NCI-H82 (cell line): ENCODE data around the gene DTX1.
"Not testable (repeated sequence)": the region's sequence is repeated elsewhere in the genome, so short reads cannot be mapped to it uniquely, and the experiment has no call there.

Experiments used
- DNase-seq: peaks from one replicate; lab custom pipeline; 2025; lab: John Stamatoyannopoulos, UW

The DTX1 gene

DNA sequence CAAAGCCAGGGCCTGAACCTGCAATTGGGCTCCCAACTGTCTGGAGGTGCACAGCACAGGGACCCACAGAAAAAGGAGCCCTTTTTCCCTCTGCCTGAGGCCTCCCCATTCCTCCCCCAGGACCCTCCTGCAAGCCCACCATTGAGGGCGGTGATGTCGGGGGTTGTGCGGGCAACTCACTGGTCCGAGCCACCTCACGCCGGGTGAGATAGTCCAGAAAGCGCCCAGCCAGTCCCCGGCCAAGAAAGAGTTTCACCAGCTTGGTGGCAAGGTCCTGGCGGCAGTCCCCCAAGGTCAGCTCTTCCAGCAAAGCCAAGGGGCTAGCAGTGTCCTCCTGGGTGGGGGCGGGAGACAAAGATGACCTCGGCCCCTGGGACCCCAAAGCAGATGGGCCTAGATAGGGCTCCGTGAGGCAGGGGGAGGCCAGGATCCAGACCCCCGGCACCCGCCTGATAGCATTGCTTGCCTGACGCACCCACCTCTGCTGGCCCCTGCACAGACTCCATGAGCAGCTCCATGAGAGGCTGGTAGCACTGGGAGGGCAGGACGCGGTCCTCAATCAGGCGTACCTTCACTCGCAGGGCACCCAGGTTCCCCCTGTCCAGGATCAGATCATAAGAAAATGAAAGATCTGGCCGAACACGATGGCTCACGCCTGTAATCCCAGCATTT is 59.1 kb downstream of the DTX1 start:
- DNase-seq = no peak

DNA sequence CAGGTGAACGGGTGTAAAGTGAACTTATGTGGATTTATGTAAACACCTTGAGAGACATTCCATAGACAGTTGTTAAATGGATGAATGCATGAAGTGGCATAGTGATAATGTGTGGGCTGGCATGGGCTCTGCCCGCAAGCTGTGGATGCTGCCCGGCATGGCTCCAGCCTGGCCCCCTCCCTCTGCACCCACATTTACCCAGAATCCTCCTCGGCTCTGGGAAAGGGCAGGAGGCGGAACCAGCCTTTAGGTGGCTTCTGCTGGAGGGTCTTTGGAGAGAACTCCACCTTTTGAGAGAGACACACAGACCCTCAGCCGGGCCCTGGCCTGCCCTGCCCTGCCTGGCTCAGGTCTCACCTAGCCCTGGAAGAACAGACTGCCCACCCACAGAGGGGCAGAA is 60.3 kb downstream of the DTX1 start:
- peak; percentile 28 for DNase-seq

DNA sequence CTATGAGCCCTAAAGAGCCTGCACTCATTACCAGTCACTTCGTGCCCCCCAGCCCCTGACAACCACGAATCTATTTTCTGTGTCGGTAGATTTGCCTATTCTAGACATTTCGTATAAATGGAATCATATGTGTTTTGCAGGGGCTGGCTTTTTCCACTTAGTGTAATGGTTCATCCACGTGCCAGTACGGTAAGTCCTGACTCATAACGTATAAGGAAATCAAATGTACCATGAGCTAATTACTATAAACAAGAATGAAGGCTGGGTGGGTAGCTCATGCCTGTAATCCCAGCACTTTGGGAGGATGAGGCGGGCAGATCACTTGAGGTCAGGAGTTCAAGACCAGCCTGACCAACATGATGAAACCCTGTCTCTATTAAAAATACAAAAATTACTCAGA is 61.2 kb downstream of the DTX1 start:
- not testable (repeated sequence) for DNase-seq

DNA sequence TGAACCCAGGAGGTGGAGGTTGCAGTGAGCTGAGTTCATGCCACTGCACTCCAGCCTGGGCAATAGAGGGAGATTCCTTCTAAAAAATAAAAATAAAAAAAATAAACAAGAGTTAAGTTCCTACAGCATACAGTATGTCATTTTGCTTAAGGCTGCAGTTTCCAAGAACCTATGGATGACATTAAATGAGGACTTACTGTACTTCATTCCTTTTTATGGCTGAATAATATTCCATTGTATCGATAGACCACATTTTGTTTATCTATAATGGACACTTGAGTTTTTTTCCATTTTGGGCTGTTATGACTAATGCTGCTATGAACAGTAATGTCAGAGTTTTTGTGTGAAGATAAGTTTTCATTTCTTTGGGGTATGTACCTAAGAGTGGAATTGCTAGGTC is 61.6 kb downstream of the DTX1 start:
- DNase-seq = no peak

DNA sequence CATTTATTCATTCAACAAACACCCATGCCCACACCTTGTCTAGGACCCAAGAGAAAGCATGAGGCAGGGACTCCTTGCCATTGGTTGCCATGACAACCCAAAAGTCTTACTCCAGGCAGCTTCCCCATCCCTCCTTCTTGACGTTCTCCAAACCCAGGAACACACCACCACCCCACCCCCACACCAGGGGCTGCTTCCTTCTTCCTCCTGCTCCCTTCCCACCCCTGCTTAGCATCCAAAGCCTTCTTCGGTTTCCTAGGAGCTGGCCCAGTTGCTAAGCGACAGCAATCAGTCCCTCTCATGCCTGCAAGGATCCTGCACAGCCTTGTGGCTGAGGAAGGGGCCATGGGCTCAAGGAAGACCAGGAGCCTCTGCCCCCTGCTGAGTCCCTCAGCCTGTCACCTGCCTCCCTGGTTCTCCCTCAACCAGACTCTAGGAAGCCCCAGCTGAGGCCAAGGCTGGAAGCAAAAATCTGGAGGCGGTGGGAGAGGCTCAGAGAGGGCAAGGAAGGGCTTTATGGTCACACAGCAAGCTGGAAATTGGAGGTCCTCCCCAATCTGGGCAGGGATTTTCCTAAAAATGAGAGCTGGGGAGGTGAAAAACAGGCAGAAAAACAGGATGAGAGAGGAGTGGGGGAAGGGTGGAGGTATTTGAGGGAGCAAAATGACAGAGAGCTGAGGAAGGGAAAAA is 63.6 kb downstream of the DTX1 start:
- peak; percentile 32 for DNase-seq

DNA sequence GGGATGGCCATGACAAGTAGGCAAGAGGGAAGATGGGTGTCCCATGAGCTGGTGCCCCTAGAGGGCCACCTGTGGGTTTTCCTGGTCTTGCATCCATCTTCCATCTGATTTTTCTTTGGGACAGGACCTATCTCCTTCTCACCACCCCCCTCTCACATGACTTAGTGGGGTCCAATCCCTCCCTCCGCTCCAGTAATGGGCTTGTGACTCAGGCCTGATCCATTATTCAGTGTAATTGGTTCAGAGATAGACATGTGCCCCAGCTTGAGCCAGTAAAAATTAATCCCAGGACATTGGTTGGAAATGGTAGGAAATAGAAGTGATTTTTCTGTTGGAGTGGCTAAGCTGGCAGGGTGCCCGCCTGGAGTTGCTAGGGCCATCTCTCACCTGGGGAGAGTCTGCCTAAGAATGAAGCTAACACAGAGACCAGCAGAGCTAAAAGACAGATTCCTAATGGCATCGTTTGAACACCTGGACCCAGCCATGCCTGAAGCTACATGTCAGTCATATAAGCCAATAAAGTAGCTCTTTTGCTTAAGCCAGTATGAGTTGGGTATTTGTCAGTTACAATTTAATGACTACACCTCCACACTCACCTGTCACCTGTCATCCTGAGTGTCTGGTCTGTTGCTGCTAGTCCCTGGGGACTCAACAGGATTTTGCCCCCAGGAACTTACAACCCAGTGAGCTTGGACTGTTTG is 64.3 kb downstream of the DTX1 start:
- peak; percentile 73 for DNase-seq

DNA sequence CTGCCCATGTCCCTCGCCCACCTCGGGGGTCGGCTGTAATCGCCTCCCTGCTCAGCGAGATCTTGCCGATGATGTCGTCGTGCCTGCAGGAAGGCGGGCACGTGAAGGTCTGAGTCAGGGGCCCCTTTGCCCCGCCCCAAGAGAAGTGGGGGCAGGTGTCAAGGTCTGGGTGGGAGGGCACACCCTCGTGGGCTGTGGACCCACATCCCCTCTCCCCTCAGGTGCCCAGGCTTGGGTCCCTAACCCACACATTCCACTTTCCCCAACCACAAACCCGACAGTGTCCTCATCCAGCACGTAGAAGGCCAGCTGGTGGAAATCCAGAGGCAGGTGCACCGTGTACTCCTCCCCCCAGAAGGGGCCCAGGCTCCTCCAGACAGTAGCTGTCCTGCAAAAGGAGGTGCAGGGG is 71.3 kb downstream of the DTX1 start:
- DNase-seq = no peak

DNA sequence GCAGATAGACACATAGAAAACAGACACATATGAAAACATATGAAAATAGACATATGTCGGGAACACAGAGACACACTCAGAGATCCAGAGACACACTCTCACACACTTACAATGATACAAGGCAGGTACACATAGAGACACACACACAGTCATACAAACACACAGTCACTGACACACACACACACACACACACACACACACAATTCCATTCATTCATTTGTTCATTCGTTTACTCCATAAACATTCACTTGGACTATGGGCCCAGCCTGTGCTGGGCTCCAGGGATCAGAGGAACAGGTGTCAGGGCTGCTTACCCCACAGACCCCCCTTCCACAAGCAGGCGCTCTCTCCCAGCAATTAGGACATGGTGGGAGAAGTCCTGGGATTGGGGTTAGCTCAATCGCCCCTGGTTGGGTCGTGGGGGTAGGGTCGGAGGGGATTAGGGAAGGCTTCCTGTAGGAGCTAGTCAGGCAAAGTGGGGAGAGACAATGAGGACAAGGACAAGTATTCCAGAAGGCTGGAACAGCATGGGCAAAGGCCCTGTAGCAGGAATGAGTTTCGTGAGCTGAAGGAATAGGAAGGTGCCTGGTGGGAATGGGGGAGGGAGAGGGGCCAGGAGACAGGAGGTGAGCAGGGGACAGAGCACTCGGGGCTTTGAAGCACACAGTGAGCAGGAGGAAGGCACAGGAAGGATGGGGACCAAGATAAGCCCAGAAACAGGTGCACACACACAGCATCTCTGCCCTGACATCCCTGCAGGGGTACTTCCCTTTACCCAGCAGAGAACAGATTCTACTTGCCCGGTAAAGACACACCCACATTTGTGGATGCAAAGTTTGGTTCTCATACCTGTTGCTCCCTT is 72.5 kb downstream of the DTX1 start:
- DNase-seq = peak; percentile 35

DNA sequence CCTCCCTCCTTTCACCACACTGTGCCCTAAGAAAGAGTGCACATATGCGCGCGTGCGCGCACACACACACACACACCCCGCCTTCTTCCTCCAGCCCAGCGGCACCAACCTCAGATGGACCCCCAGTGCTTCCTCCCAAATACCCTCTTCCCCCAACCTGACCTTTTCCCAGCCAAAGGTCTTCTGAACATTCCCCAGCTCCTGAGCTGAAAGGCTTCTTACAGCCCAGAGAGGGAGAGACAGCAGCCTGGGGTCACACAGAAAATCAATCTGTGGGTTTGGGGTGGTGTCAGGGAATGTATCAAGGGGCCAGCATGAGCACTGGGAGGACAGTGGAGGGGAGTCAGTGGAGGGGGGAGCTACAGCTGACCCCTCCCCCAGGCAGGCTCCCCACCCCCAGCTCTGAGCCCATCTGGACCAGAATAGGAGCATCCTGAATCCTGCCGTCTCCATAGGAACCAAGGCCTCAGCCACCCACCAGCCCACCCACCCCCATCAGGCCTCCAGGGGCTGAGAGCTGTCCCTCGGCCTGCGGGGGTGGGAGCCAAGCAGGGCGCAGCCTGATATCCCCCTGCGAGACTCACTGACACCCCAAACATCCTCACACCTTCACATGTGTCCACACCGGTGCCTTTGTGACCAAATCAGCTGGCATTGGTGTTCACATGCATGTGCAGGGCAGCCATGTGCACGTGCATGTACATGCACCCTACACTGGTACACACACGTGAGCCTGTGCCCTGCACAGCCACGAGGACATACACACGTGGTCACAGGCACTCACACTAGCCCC is 73.3 kb downstream of the DTX1 start:
- DNase-seq = no peak

DNA sequence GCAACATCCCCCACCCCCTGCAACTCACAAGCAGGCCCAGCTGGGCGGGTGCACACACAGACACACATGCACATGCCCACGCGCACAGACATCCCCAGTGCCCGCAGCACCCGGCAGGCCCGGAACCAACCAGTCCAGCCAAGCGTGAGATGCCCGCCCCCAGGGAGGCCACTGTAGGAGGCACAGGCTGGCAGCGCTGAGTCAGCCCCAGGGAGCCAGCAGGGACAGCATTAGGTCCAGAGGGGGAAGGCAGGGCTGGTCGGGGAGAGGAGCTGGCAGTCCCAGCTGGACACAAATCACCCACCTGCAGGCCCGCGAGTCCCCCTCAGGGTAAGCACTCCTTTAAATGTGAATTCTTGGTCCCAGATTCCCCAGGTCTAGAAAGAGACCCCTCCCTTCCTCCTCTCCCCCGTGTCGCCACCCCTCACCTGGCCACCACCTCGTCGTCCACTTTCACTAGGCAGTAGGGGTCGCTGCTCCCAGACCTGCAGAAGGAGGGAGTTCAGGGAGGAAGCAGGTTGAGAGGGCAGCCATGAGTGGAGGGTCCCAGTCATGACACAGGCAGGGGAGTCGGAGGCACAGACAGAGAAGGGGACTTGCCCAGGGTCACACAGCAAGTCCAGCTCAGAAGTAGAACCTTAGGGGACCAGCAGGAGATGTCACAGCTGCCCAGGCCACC is 74.1 kb downstream of the DTX1 start:
- peak; percentile 33 for DNase-seq

DNA sequence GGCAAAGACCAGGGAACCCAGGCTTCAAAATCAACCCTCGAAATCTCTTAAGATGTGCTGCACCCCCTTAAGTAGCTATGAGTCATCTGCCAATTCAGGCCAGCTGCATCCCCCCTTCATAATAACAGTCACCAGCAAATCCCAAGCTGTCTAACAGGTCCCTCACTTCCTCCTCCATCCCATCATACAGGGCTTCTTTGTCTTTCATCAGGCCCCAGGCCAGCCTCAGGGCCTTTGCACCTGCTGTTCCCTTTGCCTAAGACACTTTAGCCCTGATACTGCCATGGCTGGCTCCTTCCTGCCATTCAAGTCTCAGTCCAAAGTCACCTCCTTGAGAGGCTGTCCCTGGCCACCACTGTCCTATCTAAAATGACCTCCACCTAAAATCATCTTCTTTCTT is 75.0 kb downstream of the DTX1 start:
- no peak for DNase-seq

DNA sequence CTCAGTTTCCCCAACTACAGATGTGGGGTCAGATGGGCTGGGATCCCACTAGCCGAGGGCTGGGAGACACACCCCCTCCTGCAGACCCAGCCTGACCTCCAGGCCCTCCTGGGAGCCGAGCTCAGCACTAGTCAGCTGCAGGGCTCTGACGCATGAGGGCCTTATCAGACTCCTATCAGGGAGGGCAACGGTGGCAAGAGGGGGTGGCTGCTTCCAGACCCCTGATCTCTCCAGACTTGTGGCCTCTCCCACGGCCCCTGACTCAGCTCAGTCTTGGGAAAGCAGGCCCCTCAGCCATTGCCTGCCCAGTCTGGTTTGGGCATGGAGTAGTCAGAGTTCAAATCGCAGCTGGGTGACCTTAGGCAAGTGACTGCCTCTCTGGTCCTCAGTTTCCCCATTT is 76.5 kb downstream of the DTX1 start:
- DNase-seq = no peak

DNA sequence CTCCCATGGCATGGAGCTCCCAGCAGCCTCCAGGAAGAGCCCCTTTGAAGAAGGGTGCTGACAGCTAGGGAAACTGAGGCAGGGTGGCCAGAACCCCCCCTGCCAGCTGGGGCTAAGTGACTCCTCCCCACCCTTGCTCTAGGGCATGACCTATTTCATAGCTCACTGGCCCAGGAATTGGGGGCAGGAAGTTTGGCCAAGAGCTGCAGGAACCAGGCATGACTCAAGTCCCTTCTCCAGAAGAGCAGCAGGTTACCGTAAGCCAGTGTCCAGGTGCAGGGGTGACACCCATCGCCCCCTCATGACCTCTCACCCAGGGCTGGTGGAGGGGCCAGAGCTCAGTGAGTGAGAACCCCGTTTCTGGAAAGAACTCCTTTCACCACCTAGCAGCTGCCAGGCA is 77.1 kb downstream of the DTX1 start:
- no peak for DNase-seq

DNA sequence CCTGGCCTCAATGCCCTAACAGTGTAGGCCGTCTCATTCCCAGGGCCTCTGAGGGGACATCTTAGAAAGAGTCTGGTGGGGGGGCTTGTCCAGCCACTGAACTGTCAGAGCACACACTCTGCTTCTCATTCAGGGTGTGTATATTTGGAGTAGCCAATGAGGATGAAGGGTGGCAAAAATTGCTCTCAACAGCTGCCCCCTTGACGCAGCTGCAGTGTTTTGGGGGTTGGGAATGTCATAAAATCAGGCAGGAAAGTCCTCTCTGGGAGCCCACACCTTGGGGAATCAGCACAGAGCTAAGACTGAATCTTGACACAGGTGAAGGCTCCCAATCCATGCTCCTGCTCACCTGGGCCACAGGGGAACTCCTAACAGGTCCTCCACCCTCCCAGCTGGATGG is 77.5 kb downstream of the DTX1 start:
- no peak for DNase-seq

DNA sequence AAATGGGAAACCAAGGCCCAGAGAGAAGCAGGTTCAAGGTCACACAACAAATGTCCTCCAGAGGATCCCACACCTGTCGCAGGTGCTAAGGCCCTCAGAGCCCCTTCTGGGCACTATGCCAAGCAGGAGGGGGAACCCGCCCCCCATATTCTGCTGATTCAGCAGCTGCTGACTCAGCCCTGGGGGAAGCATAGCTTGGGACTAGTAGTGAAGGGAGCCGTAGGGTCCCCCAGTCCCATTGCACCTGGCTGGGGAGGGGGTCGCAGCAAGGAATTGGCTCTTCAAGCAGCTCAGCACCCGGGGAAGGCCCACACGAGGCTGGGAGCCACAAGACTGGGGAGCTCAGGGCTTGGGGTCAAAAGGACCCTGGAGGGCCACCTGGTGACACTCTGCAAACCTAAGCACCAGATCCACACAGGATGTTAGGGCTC is 78.0 kb downstream of the DTX1 start:
- DNase-seq = no peak

DNA sequence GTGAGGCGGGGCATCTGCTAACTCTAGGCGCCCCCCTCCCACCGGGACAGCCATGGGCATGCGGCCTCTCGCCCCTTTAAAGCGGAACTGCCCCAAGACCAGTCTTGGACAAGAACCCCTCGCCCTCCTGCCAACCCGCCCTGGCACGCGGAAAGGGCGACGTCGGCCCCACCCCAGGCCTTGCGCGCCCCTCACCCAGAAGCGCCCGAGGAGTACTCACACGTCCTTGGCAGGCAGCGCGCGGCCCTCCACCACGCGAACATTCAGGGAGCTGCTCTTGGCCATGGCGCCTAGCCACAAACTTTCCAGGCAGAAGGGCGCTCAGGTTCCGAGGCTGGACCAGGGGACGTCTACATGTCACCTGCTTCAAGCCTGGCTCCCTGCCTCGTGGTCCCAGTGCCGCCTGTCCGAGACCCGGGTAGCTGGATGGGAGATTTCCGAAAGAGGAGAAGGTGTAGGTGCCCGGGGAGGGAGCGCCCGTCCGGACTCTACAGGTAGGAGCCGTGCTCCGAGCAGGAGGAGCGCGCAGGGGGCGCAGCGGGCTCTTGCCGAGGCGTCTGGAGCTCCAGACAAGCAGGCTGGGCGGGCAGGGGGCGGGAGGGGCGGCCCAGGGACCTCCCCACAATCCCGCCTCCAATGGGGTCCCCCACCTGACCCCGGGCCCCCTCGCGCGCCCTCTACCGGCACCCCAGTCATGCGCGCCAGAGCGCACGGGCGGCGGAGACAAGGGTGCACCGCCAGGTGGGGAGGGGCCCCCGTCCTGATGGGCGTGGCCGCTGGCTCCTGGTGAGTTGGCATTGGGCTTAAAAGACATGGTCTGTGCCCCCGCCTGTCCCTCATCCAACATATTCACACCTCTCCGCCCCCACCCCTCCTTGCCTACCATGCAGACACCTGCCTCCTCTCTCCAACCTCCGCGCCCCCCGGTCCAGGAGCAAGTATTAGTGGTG is 78.9 kb downstream of the DTX1 start, which contains the start of gene RASAL1:
RASAL1 (minus strand) TSS at position 584 of the 950 bp plus-strand sequence; CDS start at position 285, 299 bp downstream.
- peak; percentile 81 for DNase-seq

DNA sequence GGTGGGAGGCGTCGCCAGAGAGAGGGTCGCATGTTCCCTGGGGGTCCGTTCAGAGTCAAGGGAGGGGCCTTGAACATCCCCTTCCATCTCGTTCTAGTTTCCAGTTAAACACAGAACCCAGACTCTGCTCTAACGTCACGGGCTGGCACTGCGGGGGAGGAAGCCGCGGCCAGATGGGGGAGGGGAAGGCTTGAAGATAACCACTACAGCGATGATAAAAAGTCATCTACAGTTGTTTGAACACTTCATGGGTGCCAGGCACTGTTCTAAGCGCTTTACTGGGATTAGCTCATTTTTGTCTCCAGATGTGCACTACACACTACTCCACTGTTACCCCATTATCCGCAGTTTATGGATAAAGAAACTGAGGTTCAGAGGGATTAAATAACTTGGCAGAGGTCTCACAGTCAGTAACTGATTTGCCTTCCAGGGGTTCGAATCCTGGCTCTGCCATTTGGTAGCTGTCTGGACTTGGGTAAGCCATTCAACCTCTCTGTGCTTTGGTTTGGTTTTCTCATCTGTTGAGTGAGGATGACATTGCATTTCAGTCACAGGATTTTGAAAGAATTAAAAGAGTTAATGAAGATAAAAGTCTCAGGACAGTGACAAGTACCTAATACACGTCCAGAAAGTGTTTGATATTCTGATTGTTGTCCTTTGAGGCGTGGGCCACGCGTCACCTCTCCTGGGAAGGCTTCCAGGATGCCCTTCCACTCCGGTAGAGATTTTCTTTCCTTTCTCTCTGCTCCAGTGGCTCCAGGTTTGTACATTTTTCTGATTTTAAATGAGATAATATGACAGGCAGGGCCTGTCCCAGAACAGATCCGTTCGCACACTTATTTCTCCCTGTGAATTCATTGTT is 79.8 kb downstream of the DTX1 start:
- DNase-seq = no peak

DNA sequence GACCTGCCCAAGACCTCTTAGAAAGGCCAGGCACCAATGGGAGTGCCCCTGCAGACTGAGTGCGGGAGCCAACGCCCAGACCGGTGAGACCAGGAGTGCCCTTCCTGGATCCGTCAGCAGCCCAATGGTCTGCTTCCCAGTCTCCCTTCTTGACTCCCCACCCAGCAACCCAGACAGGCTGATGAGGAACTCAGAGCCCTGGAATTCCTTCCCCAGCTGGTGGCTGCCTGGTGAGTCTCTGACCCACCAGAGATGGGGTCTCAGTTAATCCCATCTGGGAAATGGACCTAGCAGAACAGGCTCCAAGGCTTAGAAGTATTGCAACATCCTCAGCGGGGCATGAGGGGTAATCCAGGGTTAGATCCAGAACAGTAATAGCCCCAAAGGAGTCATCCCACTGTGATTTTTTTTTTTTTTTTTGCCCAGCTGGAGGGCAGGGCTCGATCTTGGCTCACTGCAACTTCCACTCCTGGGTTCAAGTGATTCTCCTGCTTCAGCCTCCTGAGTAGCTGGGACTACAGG is 80.5 kb downstream of the DTX1 start:
- DNase-seq = no peak
